Lower leg skin (tissue), 4 donors: Measurements from ENCODE around the gene OR52E4. TPM values are rescaled to one million over a fixed set of nuclear protein-coding genes. Genes with fewer than 3 reads are reported as not detected.

Experiments
- DNase-seq, 2 donors: peaks; one replicate each; pipeline ENCODE4 v3.0.0-alpha.2; 2019; ENCODE audit warnings: low spot score in 2 of 2
- H3K4me3 ChIP-seq: fragments of 200-600 bp; sonication (generic); 2 replicates; pipeline ENCODE4 v1.5.1; 2017; ENCODE audit warnings: mild to moderate bottlenecking, low read depth; ENCODE audit not compliant: poor library complexity, severe bottlenecking
- CTCF ChIP-seq, 3 donors: fragments of 450-650 bp; IDR thresholded peaks; one replicate each; pipeline ENCODE4 v1.5.1; 2016; ENCODE audit warnings: antibody characterized with exemption in 3 of 3, mild to moderate bottlenecking in 3 of 3, moderate library complexity in 2 of 3
- POLR2A ChIP-seq, 2 donors: fragments of 450-650 bp; IDR thresholded peaks; one replicate each; pipeline ENCODE4 v1.6.1; 2016 to 2017; ENCODE audit warnings: antibody characterized with exemption in 2 of 2, mild to moderate bottlenecking in 1 of 2, moderate library complexity in 1 of 2
- WGBS, 2 donors: methylation state at CpG; one replicate each; pipeline ENCODE4 v1.1.5; 2018; 5-methylcytosine and 5-hydroxymethylcytosine counted together
- intact Hi-C: fragments of 100-400 bp; cut with DNase I; formaldehyde crosslinking; loops from one replicate; pipeline ENCODE4 v1.15.0; 2023; ENCODE audit warnings: low total_unique reads
- total RNA-seq, 4 donors: library from RNA; depleted of rRNA; stranded (reverse); fragments of >200 nt; gene quantifications; one replicate each; pipeline ENCODE4 v1.1.0, GENCODE V29; 2016

OR52E4 gene
- total RNA-seq, 4 donors from 2014 or later: not detected

- no peak for DNase-seq
- no peak for TF ChIP-seq CTCF (IDR thresholded peaks at IDR 0.05)
- no peak for TF ChIP-seq POLR2A (IDR thresholded peaks at IDR 0.05)
- no peak overlapping the region for H3K4me3 ChIP-seq
- intact Hi-C loops: no loop called here
These were observed 32.7 kb upstream of the OR52E4 start for GRCh38 chr11:5847711-5848110.

GRCh38 chr11:5851002-5851401 lies 29.4 kb upstream of the OR52E4 start:
- intact Hi-C loops: no loop called here
- no peak overlapping the region for H3K4me3 ChIP-seq
- TF ChIP-seq POLR2A (IDR thresholded peaks at IDR 0.05): no peak
- no peak for TF ChIP-seq CTCF (IDR thresholded peaks at IDR 0.05)
- 96 to 97% methylated on average over 1 of the region's 1 CpG for WGBS, 2 donors
- DNase-seq: no peak

- TF ChIP-seq CTCF (IDR thresholded peaks at IDR 0.05) (no peak), POLR2A (IDR thresholded peaks at IDR 0.05) (no peak)
- 86 to 94% methylated on average over 3 of the region's 3 CpGs for WGBS, 2 donors
- intact Hi-C loops: no loop called here
- DNase-seq: no peak
- no peak within 1 kb of the TSS for H3K4me3 ChIP-seq
These were observed 22.8 kb upstream of the OR52E4 start, which contains the start of gene OR52E8 for GRCh38 chr11:5857590-5857989. Gene OR52E8, minus strand, starts transcription at chr11:5857690. Its CDS starts 0 bp downstream, at chr11:5857690.

DNA sequence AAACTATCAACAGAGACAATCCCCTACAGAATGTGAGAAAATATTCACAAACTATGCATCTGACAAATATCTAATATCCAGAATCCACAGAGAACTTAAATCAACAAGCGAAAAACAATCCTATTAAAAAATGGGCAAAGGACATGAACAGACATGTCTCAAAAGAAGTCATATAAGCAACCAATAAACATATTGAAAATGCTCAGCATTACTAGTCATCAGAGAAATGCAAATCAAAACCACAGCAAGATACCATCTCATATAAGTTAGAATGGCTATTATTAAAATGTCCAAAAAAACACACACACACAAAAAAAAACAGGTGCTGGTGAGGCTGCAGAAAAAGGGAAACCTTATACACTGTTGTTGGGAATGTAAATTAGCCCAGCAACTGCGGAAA lies 14.6 kb upstream of the OR52E4 start:
- no peak for TF ChIP-seq CTCF (IDR thresholded peaks at IDR 0.05)
- no peak for TF ChIP-seq POLR2A (IDR thresholded peaks at IDR 0.05)

DNA sequence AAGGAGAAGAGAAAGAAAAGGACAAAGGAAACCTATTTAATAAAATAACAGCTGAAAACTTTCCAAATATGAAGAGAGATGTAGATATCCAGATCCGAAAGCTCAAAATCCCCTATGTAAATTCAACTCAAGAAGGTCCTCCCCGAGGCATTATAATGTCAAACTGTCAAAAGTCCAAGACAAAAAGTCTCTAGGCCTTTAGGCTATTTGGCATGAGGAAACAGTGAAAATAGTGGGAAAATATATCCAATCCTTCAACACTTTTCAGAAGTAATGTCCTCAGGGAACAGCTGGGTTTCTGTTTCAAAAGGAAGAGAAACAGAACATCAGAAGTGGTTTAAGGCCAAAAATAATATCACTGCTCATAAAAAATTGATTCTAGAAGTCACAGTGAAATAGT lies 1.9 kb upstream of the OR52E4 start:
- TF ChIP-seq CTCF (IDR thresholded peaks at IDR 0.05) (no peak), POLR2A (IDR thresholded peaks at IDR 0.05) (no peak)
- intact Hi-C loops: no loop called here
- WGBS, 2 donors: 39 to 44% methylated on average over 2 of the region's 2 CpGs

More for the DNA sequence above, 14.6 kb upstream of the OR52E4 start:
- intact Hi-C loops: no loop called here
- no peak overlapping the region for H3K4me3 ChIP-seq
- 71 to 83% methylated on average over 2 of the region's 2 CpGs for WGBS, 2 donors
- DNase-seq: no peak

DNA sequence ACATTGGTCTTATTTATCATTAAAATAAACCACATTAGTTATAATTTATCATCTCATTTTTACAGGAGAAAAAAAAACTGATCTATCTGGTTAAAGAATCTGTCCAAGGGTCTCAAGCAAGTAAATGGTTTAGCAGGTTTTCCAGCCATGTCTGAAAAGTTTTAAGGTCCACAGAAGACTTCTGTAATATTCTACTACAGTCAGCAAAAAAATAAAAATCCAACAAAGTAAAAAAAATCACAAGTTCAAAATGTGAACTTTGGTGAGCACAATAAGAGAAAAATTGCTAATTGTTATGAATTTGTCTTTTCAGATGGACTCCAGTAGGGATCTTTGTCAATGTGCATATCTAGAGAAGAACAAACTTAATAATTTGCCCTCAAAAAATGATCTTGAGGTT lies 1.3 kb downstream of the OR52E4 start:
- TF ChIP-seq CTCF (IDR thresholded peaks at IDR 0.05) (no peak), POLR2A (IDR thresholded peaks at IDR 0.05) (no peak)
- DNase-seq: no peak

More for the DNA sequence above, 1.9 kb upstream of the OR52E4 start:
- no peak overlapping the region for H3K4me3 ChIP-seq
- DNase-seq: no peak

More for the DNA sequence above, 1.3 kb downstream of the OR52E4 start:
- H3K4me3 ChIP-seq: no peak overlapping the region
- intact Hi-C loops: no loop called here
